Activated naive CD4-positive, alpha-beta T cell treated with anti-CD3 and anti-CD28 coated beads, Interleukin-2, amount 50 U/mL, for 24 hours (primary cell): ENCODE measurements around the gene ABCA7.

Experiments used
- H3K27ac Mint-ChIP-seq: one replicate; pipeline ENCODE4 v1.8.0; 2021; ENCODE audit warnings: mild to moderate bottlenecking, mixed read lengths
- H3K27me3 Mint-ChIP-seq: one replicate; pipeline ENCODE4 v1.8.0; 2021; ENCODE audit warnings: mixed read lengths
- H3K36me3 Mint-ChIP-seq: one replicate; pipeline ENCODE4 v1.8.0; 2021; ENCODE audit warnings: mixed read lengths
- H3K4me1 Mint-ChIP-seq: one replicate; pipeline ENCODE4 v1.8.0; 2021; ENCODE audit warnings: mixed read lengths
- H3K4me3 Mint-ChIP-seq: one replicate; pipeline ENCODE4 v1.8.0; 2021; ENCODE audit warnings: mild to moderate bottlenecking, mixed read lengths
- H3K9me3 Mint-ChIP-seq: one replicate; pipeline ENCODE4 v1.8.0; 2021; ENCODE audit warnings: mixed read lengths

ABCA7 gene

DNA sequence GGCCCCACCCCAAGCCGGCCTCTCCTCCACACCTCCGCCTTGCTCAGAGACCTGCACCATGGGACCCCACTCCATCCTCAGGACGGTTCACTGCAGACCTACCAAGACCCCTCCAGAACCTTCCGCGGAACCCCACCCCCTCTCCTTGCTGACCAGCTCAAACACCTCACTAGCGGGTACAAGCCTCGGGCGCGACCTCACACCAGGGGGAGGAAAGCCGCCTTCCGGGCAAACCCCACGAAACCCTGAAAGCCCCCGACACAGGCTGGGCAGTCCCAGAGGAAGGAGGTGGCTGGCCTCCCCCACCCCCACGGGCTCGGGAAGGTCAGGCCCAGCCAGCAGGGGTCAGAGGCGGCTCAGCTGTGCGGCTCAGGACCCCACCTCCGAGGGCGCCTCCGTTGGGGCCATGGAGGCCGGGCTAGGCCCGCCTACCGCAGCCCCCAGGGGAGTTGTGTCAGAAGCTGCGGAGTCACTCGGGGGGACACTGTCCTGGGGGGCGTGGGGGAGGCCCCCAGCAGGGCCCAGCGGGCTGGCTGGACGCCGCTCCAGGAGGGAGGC is 29.8 kb upstream of the ABCA7 start:
- Mint-ChIP-seq H3K9me3 (no peaks in the 10 kb centered on the region), H3K36me3 (no peaks in the 10 kb centered on the region), H3K27me3 (no peaks in the 10 kb centered on the region), H3K4me3 (no peak overlapping the region), H3K4me1 (no peaks in the 10 kb centered on the region), H3K27ac (no peak overlapping the region)

DNA sequence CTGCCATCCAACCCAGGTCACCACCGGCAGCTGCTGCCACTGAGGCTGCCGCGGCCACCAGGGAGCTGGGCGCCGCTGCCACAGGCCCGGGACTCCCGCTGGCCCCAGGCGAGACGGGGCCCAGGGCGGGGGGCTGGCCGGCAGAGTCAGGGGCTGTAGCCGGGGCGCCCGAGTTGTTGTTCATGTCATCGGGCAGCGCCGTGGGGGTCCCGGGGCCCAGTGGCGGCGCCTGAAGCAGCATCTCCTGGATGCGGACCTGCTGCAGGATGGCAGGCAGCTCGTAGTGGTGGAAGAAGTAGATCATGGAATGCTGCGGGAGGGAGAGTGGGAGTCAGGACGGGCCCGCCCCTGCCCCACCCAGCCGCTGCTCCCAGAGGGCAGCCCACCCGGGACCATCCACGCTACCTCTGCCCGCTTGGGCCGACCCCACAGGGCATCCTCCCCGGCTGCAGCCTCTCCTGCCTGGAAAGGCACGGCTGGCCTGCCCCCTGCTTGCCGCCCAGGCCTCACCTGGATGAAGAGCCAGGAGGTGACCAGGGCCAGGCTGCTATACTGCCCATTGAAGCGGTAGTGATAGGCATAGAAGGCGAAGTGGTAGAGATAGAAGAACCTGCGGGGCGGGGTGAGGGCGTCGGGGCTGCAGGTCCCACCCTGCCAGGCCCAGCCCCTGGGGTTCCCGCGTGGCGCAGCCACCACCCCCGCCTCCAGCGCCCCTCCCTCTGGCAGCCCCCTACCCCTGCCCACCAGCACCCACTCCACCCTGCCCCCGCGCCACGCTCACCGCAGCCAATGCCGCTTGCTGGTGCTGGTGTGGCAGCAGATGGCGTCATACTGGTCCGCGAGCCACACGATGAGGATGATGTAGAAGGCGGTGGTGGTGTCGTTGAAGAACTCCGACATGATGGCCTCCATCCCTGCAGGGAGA is 29.1 kb upstream of the ABCA7 start:
- Mint-ChIP-seq H3K36me3 (no peaks in the 10 kb centered on the region), H3K9me3 (no peaks in the 10 kb centered on the region), H3K4me3 (no peak overlapping the region), H3K4me1 (no peaks in the 10 kb centered on the region), H3K27ac (no peak overlapping the region), H3K27me3 (no peaks in the 10 kb centered on the region)

GRCh38 chr19:1011831-1012333 is 28.0 kb upstream of the ABCA7 start:
- Mint-ChIP-seq H3K4me1 (peaks cover 6% of the 10 kb centered on the region), H3K9me3 (no peaks in the 10 kb centered on the region), H3K27ac (no peak overlapping the region), H3K36me3 (no peaks in the 10 kb centered on the region), H3K4me3 (no peak overlapping the region), H3K27me3 (no peaks in the 10 kb centered on the region)

GRCh38 chr19:1012334-1012733 is 27.6 kb upstream of the ABCA7 start:
- Mint-ChIP-seq H3K9me3 (no peaks in the 10 kb centered on the region), H3K27me3 (no peaks in the 10 kb centered on the region), H3K4me1 (peaks cover 11% of the 10 kb centered on the region)

DNA sequence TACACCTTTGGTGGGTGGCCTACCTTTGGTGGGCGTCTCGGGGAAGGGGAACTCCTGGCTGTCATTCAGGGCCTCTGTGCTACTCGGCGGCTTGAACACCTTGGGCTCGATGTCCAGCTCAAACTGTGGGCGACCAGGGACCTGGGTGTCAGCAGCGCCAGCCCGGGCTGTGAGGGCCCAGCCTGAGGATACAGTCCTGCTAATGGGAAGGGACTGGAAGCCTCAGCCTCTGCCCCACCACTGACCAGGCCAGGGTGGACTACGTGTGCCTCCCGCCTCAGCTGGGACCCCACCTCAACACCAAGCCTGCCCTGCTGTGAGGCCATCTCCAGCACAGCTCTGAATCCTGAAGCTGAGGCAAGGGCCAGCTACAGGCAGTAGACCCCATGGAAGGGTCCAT is 26.7 kb upstream of the ABCA7 start:
- Mint-ChIP-seq H3K27me3 (no peaks in the 10 kb centered on the region), H3K9me3 (no peaks in the 10 kb centered on the region), H3K36me3 (no peaks in the 10 kb centered on the region), H3K4me3 (no peak overlapping the region), H3K4me1 (peaks cover 19% of the 10 kb centered on the region), H3K27ac (no peak overlapping the region)

More at GRCh38 chr19:1012334-1012733, 27.6 kb upstream of the ABCA7 start:
- Mint-ChIP-seq H3K27ac (no peak overlapping the region), H3K36me3 (no peaks in the 10 kb centered on the region), H3K4me3 (no peak overlapping the region)

DNA sequence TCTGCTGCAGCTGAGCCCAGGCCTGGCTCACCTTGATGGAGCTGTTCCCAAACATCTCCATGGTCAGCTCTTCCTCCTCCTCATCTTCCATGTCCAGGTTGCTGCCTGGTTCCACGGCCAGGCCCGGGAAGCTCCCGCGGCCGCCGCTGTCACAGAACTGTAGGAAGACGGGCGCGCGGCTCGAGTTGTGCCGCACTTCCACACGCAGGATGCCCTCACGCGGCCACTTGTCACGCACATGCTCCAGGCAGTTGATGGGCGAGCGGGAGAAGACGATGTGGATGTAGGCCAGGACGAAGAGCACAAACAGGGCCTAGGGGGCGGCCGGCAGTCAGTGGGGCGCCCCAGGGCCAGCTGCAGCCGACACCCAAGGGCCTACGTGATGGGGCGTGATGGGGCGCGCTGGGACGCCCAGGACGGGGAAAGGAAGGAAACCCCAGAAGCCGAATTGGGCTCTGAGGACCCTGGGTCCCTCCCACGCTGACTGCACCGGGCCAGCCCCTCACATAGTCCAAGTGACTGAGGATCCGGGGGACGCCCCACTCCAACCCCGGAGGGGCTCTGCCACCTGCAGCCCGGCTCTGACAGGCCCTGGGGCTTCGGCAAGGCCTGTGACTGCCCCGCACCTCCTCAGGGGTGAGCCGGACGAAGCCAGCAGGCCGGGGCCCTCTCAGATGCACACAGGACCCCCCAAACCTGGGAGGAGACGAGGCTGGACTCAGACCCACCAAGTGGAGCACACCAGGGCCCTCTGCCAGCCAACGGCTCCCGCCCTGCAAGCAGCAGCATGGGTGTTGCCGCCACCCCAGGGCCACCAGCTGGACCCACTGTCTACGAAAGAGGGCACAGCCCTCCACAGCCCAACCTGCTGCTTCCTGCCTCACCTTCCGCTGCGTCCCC is 25.5 kb upstream of the ABCA7 start:
- H3K9me3 Mint-ChIP-seq: no peaks in the 10 kb centered on the region
- no peaks in the 10 kb centered on the region for H3K27me3 Mint-ChIP-seq
- no peaks in the 10 kb centered on the region for H3K36me3 Mint-ChIP-seq
- H3K4me1 Mint-ChIP-seq: peaks cover 29% of the 10 kb centered on the region
- H3K4me3 Mint-ChIP-seq: no peak overlapping the region
- H3K27ac Mint-ChIP-seq: no peak overlapping the region

DNA sequence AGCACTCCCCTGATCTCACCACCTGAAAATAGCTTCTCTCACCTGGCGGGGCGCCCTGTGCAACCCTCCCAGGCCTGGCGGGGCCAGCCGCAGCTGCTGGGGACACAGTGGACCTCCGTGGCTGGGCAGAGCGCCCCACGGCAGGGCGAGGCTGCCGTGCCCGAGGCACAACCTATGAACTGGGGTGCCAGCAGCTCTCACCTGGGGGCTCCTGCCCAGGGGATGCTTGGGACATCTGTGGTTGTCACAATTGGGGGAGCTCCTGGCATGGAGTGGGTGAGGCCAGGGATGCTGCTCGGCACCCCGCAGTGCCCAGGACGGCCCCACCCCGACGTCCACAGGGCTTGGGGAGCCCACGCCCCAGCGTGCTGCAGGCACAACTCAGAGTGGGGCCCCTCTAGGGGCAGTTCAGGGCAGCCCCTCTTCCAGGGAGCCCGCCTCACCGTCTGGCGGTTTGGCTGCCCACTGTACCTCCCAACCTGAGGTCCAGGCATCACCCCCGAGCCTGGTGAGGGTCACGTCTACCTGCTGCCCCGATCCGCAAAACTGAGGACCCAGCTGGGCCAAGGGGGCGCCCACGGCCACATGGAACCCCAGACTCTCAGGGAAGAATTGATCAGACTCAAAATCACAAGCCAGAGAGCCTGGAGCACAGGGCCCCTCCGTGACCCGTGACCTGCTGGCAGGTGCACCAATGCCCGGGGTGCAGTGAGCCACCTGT is 24.7 kb upstream of the ABCA7 start:
- H3K9me3 Mint-ChIP-seq: no peaks in the 10 kb centered on the region
- H3K4me3 Mint-ChIP-seq: no peak overlapping the region
- no peaks in the 10 kb centered on the region for H3K36me3 Mint-ChIP-seq
- peaks cover 29% of the 10 kb centered on the region for H3K4me1 Mint-ChIP-seq
- no peak overlapping the region for H3K27ac Mint-ChIP-seq
- H3K27me3 Mint-ChIP-seq: no peaks in the 10 kb centered on the region

GRCh38 chr19:1015782-1016646 is 23.9 kb upstream of the ABCA7 start:
- Mint-ChIP-seq H3K9me3 (no peaks in the 10 kb centered on the region), H3K4me1 (peaks cover 29% of the 10 kb centered on the region), H3K4me3 (peak overlapping the region; percentile 39), H3K27ac (no peak overlapping the region), H3K27me3 (no peaks in the 10 kb centered on the region), H3K36me3 (no peaks in the 10 kb centered on the region)

DNA sequence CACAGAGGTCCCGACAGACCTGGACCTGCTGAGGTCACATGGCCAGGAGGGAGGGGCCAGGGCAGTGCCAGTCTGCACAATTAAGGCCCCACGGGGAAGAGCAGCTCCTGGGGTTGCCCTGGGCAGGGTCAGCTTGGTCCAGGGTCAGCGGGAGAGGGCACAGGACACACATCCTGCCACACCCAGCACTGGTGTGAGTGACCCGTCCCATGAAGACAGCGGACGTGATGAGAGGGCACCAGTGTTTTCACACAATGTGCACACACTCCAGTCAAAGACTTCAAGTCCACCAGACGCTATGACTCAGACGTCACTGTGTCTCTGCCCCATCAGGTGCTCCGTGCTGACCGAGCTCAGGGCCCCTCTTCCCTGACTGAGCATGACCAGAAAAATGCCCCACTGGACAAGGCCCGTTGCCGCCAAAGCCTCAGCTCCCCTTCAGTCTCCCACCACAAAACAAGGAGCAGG is 23.2 kb upstream of the ABCA7 start:
- Mint-ChIP-seq H3K9me3 (no peaks in the 10 kb centered on the region), H3K4me3 (peak overlapping the region; percentile 59), H3K4me1 (peaks cover 31% of the 10 kb centered on the region), H3K27ac (no peak overlapping the region), H3K36me3 (no peaks in the 10 kb centered on the region), H3K27me3 (no peaks in the 10 kb centered on the region)

DNA sequence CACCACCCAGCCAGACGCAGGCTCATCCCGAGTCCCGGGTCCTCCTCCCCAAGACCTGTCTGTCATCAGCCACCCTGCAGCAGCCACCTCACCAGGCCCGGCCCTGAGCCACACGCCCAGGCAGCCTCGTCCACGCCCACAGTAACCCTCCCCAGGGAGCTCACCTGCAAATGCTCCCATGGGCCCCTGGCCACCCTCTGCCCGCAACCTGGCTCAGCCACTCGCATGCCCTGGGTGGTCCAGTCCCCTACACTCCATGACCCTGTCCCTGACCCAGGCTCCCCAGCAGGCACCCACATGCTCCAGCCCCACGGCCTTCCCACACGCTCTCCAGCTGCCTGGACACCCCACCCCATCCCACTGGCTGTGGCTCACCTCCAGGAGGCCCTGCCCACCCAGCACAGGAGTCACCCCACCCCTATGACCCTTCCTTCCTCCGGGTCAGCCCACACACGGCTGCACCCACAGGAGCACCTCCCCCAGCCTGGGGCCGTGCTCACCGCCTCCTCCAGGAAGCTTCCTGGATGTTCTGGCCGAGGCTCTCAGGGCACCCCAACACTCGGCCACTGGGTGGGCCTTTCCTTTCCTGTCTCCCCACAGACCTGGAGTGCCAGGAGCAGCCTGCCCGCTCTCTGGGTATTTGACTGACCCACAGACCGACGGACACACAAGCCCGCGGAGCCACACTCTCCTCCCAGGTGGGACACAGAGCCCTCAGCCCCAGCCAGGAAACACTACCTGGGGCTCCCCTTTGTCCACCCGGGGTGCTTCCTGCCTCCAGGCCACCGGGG is 22.6 kb upstream of the ABCA7 start:
- H3K4me1 Mint-ChIP-seq: peaks cover 33% of the 10 kb centered on the region
- H3K36me3 Mint-ChIP-seq: no peaks in the 10 kb centered on the region
- no peak overlapping the region for H3K27ac Mint-ChIP-seq
- H3K9me3 Mint-ChIP-seq: no peaks in the 10 kb centered on the region
- H3K4me3 Mint-ChIP-seq: peak overlapping the region; percentile 91
- H3K27me3 Mint-ChIP-seq: no peaks in the 10 kb centered on the region

DNA sequence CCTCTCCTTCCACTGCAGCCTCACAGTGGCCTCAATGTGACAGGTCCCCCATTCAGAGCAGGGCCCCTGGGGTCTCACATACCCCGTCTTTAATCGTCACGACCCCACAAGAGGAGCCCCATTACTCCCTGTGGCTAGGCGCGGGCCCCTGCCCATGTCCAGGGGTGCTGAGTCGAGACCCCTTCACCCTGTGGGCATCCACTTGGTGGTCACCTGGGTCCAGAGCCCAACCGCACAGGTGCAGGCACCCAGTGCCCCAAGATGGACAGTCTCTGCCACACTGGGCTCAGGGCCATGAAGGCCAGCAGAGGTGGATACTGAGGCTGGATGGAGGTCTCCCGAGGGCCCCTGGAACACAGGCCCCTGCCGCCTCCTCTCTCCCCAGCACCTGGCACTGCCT is 22.0 kb upstream of the ABCA7 start:
- H3K4me1 Mint-ChIP-seq: peaks cover 33% of the 10 kb centered on the region
- H3K36me3 Mint-ChIP-seq: no peaks in the 10 kb centered on the region
- peak overlapping the region; percentile 91 for H3K4me3 Mint-ChIP-seq
- H3K27ac Mint-ChIP-seq: no peak overlapping the region
- no peaks in the 10 kb centered on the region for H3K9me3 Mint-ChIP-seq
- no peaks in the 10 kb centered on the region for H3K27me3 Mint-ChIP-seq

DNA sequence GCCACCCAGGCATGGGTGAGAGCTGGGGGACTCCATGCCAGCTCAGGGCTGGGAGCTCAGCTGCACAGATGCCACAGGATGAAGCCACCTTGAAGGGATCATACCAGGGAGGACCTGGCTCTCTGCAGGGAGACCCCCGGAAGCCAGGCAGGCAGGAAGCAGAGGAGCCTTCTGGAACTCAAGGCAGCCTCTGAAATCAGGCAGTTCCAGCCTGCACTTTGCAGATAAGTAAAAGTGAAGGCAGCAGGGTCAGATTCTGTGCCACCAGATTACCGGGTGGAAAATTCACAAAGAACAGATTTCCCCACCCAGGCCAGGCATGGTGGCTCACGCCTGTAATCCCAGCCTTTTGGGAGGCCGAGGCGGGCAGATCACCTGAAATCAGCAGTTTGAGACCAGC is 21.5 kb upstream of the ABCA7 start:
- H3K4me1 Mint-ChIP-seq: peaks cover 33% of the 10 kb centered on the region
- no peaks in the 10 kb centered on the region for H3K9me3 Mint-ChIP-seq
- H3K27me3 Mint-ChIP-seq: no peaks in the 10 kb centered on the region
- H3K4me3 Mint-ChIP-seq: peak overlapping the region; percentile 91
- H3K36me3 Mint-ChIP-seq: no peaks in the 10 kb centered on the region
- peak overlapping the region; percentile 30 for H3K27ac Mint-ChIP-seq

GRCh38 chr19:1018932-1019615 is 20.8 kb upstream of the ABCA7 start:
- Mint-ChIP-seq H3K27ac (peak overlapping the region; percentile 30), H3K4me3 (peak overlapping the region; percentile 91), H3K4me1 (peaks cover 33% of the 10 kb centered on the region), H3K9me3 (no peaks in the 10 kb centered on the region), H3K36me3 (no peaks in the 10 kb centered on the region), H3K27me3 (no peaks in the 10 kb centered on the region)
